Endothelial cell of umbilical vein (primary cell): ENCODE results near the gene FUT2. TPM values are rescaled to one million over a fixed set of nuclear protein-coding genes. Genes with fewer than 3 reads are reported as not detected.

Source experiments
- BruUV-seq: library from RNA; stranded (reverse); fragments of 400-500 nt; replicated peaks from 2 replicates; lab custom pipeline; 2021; lab: Mats Ljungman, UMichigan
- CTCF ChIA-PET: fragments of 300-600, 350-600 bp; sonication (Branson Sonifier 250); formaldehyde crosslinking; loops from one replicate; lab custom pipeline; 2021; ENCODE audit warnings: antibody characterized with exemption, inconsistent platforms; lab: Charles Lee
- POLR2A ChIA-PET: fragments of 300-600, 350-600 bp; sonication (Branson Sonifier 250); formaldehyde crosslinking; loops from one replicate; lab custom pipeline; 2021; ENCODE audit warnings: antibody characterized with exemption, inconsistent platforms; lab: Charles Lee
- DNase-seq: peaks from one replicate; pipeline ENCODE4 v3.0.0-alpha.2; 2011; ENCODE audit warnings: low read depth, low spot score
- FAIRE-seq: peaks from 2 replicates; lab custom pipeline; 2011; peaks lifted over from hg19 to GRCh38; lab: Jason Lieb, UNC
- H2AFZ ChIP-seq: 2 replicates; pipeline ENCODE4 v1.6.0; 2012; ENCODE audit warnings: low read depth, low read length, control low read depth, inconsistent platforms
- H3K27ac ChIP-seq: 2 replicates; pipeline ENCODE4 v1.5.1; 2011; ENCODE audit warnings: low read depth, mild to moderate bottlenecking, control low read depth, low read length, moderate library complexity; ENCODE audit not compliant: insufficient read depth
- H3K27me3 ChIP-seq, 2 experiments: 2 replicates each; pipeline versions ENCODE4 v1.6.0 to v1.6.1; 2011; ENCODE audit warnings: low read length in 2 of 2, mixed read lengths in 1 of 2; ENCODE audit not compliant: control insufficient read depth in 2 of 2, insufficient read depth in 2 of 2
- H3K36me3 ChIP-seq, 2 experiments: 2 replicates in 1 of 2; 3 replicates in 1 of 2; pipeline ENCODE4 v1.5.1; 2011; ENCODE audit warnings: low read length in 2 of 2, mild to moderate bottlenecking in 1 of 2, moderate library complexity in 1 of 2; ENCODE audit not compliant: control insufficient read depth in 2 of 2, insufficient read depth in 2 of 2; ENCODE audit errors: extremely low read depth in 1 of 2
- H3K4me1 ChIP-seq: 3 replicates; pipeline ENCODE4 v1.5.1; 2011; ENCODE audit warnings: mild to moderate bottlenecking, low read length; ENCODE audit not compliant: control insufficient read depth, insufficient read depth; ENCODE audit errors: extremely low read depth
- H3K4me2 ChIP-seq: 2 replicates; pipeline ENCODE4 v1.6.1; 2011; ENCODE audit warnings: low read length, control low read depth, mixed read lengths; ENCODE audit not compliant: insufficient read depth
- H3K4me3 ChIP-seq, 3 experiments: fragments of 200-600 bp in 1 of 3; sonication (generic), shearing (Covaris generic) in 1 of 3; replicated peaks in 1 of 3; 2 replicates each; pipeline ENCODE4 v1.5.1; 2011 to 2016; ENCODE audit warnings: control low read depth in 3 of 3, low read length in 3 of 3, mild to moderate bottlenecking in 2 of 3, inconsistent platforms in 1 of 3, low read depth in 1 of 3, moderate library complexity in 1 of 3; ENCODE audit not compliant: insufficient read depth in 1 of 3
- H3K79me2 ChIP-seq: 2 replicates; pipeline ENCODE4 v1.6.0; 2012; ENCODE audit warnings: low read length, inconsistent platforms; ENCODE audit not compliant: control insufficient read depth, insufficient read depth
- H3K9ac ChIP-seq: replicated peaks from 2 replicates; pipeline ENCODE3; 2011; ENCODE audit warnings: low read length, control low read depth; ENCODE audit not compliant: insufficient read depth; ENCODE audit errors: extremely low read depth
- H3K9me1 ChIP-seq: replicated peaks from 3 replicates; pipeline ENCODE4 v1.6.0; 2011; ENCODE audit warnings: mild to moderate bottlenecking, low read length; ENCODE audit not compliant: control insufficient read depth, insufficient read depth; ENCODE audit errors: extremely low read depth
- H3K9me3 ChIP-seq: replicated peaks from 2 replicates; pipeline ENCODE4 v1.5.1; 2012; ENCODE audit warnings: low read length, inconsistent platforms; ENCODE audit not compliant: control insufficient read depth, insufficient read depth
- H4K20me1 ChIP-seq: replicated peaks from 2 replicates; pipeline ENCODE3; 2011; ENCODE audit warnings: mild to moderate bottlenecking, low read length; ENCODE audit not compliant: control insufficient read depth, insufficient read depth; ENCODE audit errors: extremely low read depth
- CTCF ChIP-seq, 2 donors: IDR thresholded peaks; 1 replicate in 1 of 2; 2 replicates in 1 of 2; pipeline ENCODE4 v1.5.1; 2011; ENCODE audit warnings: low read length in 2 of 2, mild to moderate bottlenecking in 2 of 2, moderate library complexity in 2 of 2, control low read depth in 1 of 2, inconsistent platforms in 1 of 2, low read depth in 1 of 2; ENCODE audit not compliant: insufficient read depth in 1 of 2; ENCODE audit errors: extremely low read depth in 1 of 2
- EZH2 ChIP-seq: IDR thresholded peaks from 2 replicates; pipeline ENCODE4 v1.6.1; 2012; ENCODE audit warnings: borderline replicate concordance, low read depth, mild to moderate bottlenecking, moderate library complexity, low read length, inconsistent platforms; ENCODE audit not compliant: severe bottlenecking
- FOS ChIP-seq: IDR thresholded peaks from 2 replicates; pipeline ENCODE4 v1.6.1; 2011; ENCODE audit warnings: mild to moderate bottlenecking, low read length, moderate library complexity, borderline replicate concordance; ENCODE audit not compliant: insufficient read depth
- GATA2 ChIP-seq: IDR thresholded peaks from 2 replicates; pipeline ENCODE4 v1.7.0; 2011; ENCODE audit warnings: low read depth, mild to moderate bottlenecking, moderate library complexity, mixed read lengths, low read length; ENCODE audit not compliant: insufficient read length, insufficient read depth
- JUN ChIP-seq: IDR thresholded peaks from 2 replicates; pipeline ENCODE4 v1.6.1; 2011; ENCODE audit warnings: borderline replicate concordance, low read depth; ENCODE audit not compliant: insufficient read length, insufficient read depth
- MYC ChIP-seq: IDR thresholded peaks from one replicate; pipeline ENCODE4 v1.6.1; 2011; ENCODE audit warnings: mild to moderate bottlenecking, low read depth, low read length
- POLR2A ChIP-seq: IDR thresholded peaks from 2 replicates; pipeline ENCODE4 v1.6.1; 2012; ENCODE audit warnings: low read depth, mild to moderate bottlenecking, control low read depth, low read length
- POLR2AphosphoS5 ChIP-seq: IDR thresholded peaks from 2 replicates; pipeline ENCODE4 v1.6.1; 2012; ENCODE audit warnings: low read depth, mild to moderate bottlenecking, control low read depth, low read length, moderate library complexity; ENCODE audit not compliant: insufficient read depth
- dilution Hi-C: fragments of 300-500 bp; cut with MboI; formaldehyde crosslinking; loops from one replicate; pipeline ENCODE4 v1.15.0; 2019; ENCODE audit warnings: low sequenced_read_pairs; ENCODE audit not compliant: extremely low pct_ligation_motif_present
- intact Hi-C: fragments of 100-400 bp; cut with micrococcal nuclease; formaldehyde crosslinking; loops from one replicate; pipeline ENCODE4 v1.10.0; 2022
- polyA plus RNA-seq, 4 experiments: library from polyadenylated mRNA; depleted of rRNA in 3 of 4; stranded (reverse) in 3 of 4; unstranded in 1 of 4; fragments of >200 nt; gene quantifications; 2 replicates each; pipeline versions ENCODE4 v1.2.1 to v1.2.3, GENCODE V29; 2011 to 2012; ENCODE audit warnings: missing spikeins in 1 of 4
- total RNA-seq: library from RNA; stranded (reverse); gene quantifications from 2 replicates; pipeline ENCODE4 v1.2.3, GENCODE V29; 2021
- TF ChIP-seq, protein P1 (sequence below): IDR thresholded peaks from 2 replicates; pipeline ENCODE4 v1.6.1; 2011; ENCODE audit not compliant: insufficient read depth, insufficient read length

FUT2 gene
- total and polyA plus RNA-seq, 2 donors (not counting 3 experiments of a cell fraction or from before 2014, with no cell fraction given), result not detected

DNA sequence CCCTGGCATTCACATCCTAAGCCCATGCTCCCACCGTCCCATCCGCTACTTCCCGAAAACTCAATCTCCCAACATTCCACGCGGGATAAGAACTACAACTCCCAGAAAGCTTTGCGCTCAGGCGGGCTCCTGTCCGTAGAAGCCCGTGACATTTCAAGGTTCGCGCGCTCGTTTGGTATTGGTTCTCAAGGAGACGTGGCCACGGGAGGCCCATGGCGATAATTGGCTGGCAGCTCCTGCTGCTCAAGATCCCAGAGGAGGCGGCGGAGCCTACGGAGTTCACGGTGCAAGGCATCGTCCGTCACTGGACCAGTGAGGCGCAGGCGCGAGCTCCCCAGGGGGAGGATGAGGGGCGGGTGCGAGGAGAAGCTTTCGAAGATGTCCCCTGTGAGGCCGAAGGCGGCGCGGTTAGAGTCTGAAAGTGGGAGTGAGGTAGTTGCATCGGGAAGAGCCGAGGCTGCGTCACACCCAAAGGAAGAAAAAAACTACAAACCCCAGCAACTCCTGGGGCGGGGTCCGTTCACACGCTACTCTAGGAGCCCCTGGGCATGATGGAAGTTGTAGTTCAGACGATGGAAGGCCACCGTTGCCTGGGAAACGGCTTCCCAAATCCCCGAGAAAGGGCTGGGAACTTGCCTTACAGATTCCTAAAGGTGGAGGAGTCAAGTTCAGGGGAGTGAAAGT, 25.0 kb downstream of the FUT2 start:
- no peak for TF ChIP-seq GATA2
- TF ChIP-seq MYC, result no peak
- TF ChIP-seq EZH2, result no peak
- TF ChIP-seq, protein P1, sequence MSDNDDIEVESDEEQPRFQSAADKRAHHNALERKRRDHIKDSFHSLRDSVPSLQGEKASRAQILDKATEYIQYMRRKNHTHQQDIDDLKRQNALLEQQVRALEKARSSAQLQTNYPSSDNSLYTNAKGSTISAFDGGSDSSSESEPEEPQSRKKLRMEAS, result no peak
- no peak for TF ChIP-seq JUN
- TF ChIP-seq FOS, result no peak
- TF ChIP-seq POLR2AphosphoS5, result no peak
- TF ChIP-seq CTCF (IDR thresholded peaks at IDR 0.05; ENCODE audit: extremely low read depth in 1 of 2, insufficient read depth in 1 of 2, low read depth in 1 of 2, low read length in 2 of 2), result no peak
- TF ChIP-seq POLR2A, result no peak
- no peak overlapping the region for H3K9ac ChIP-seq
- no peak overlapping the region for H3K27ac ChIP-seq
- intact Hi-C loops (no loop called here), dilution Hi-C loops (no loop called here)
- H3K9me3 ChIP-seq, result no peaks in the 10 kb centered on the region
- no peaks in the 10 kb centered on the region for H3K79me2 ChIP-seq
- H3K36me3 ChIP-seq, result peaks cover 5 to 18% of the 10 kb centered on the region in 2 experiments
- POLR2A ChIA-PET, result interaction anchor here (0.6 kb wide), 1 partner anchor 1857 kb away, joined by 3 read pairs; no protein-coding TSS in a partner anchor
- no peak overlapping the region for H2AFZ ChIP-seq
- no peak overlapping the region for H3K4me2 ChIP-seq
- H4K20me1 ChIP-seq, result no peaks in the 10 kb centered on the region
- DNase-seq (no peak), FAIRE-seq (no peak)
- no peaks in the 10 kb centered on the region for H3K27me3 ChIP-seq
- no TSS peak for BruUV-seq
- no peaks in the 10 kb centered on the region for H3K9me1 ChIP-seq
- CTCF ChIA-PET, result interaction anchor here (1.2 kb wide), 1 partner anchor 46 kb away, joined by 3 read pairs; no protein-coding TSS in a partner anchor
- peaks cover 17% of the 10 kb centered on the region for H3K4me1 ChIP-seq
- no peak overlapping the region for H3K4me3 ChIP-seq
